ENCODE measurements around the gene COPS8. TPM values are rescaled to one million over a fixed set of nuclear protein-coding genes. Genes with fewer than 3 reads are reported as not detected.

COPS8 gene
- total RNA-seq, 1 experiment from 2014 or later: 87.4 TPM

GRCh38 chr2:237092920-237093781 is 7.5 kb downstream of the COPS8 start:
- POLR2A ChIA-PET (ENCODE audit: low non-redundant PET): no interaction called here
- Histone ChIP-seq H3K36me3 (ENCODE audit: insufficient read depth, low read length, poor library complexity, severe bottlenecking) (peaks cover 41% of the 10 kb centered on the region), H3K4me1 (ENCODE audit: insufficient read depth, low read length, poor library complexity, severe bottlenecking) (no peaks in the 10 kb centered on the region), H3K4me3 (ENCODE audit: low read depth, low read length, poor library complexity, severe bottlenecking) (no peak overlapping the region), H3K27ac (ENCODE audit: low read depth, low read length, poor library complexity, severe bottlenecking) (no peak overlapping the region), H3K27me3 (replicated peaks; ENCODE audit: insufficient read depth, low read depth, low read length, poor library complexity) (no peaks in the 10 kb centered on the region), H3K9me3 (ENCODE audit: low read depth, low read length, poor library complexity, severe bottlenecking) (no peaks in the 10 kb centered on the region)
- intact Hi-C loops (cut with micrococcal nuclease; ENCODE audit: unreplicated experiment): no loop called here
- peak; percentile 22 for DNase-seq (ENCODE audit: low spot score)
- CTCF ChIA-PET: interaction anchor here (1.0 kb wide), 1 partner anchor 479 kb away, joined by 3 read pairs; no protein-coding TSS in a partner anchor
- TF ChIP-seq CTCF (conservative IDR thresholded peaks at IDR 0.05; ENCODE audit: low read depth, low read length): peak; percentile 38
- TF ChIP-seq EZH2 (IDR thresholded peaks at IDR 0.05; ENCODE audit: borderline replicate concordance, low read depth, low read length, poor library complexity, severe bottlenecking): no peak
- no TSS peak for BruUV-seq (replicated peaks)

DNA sequence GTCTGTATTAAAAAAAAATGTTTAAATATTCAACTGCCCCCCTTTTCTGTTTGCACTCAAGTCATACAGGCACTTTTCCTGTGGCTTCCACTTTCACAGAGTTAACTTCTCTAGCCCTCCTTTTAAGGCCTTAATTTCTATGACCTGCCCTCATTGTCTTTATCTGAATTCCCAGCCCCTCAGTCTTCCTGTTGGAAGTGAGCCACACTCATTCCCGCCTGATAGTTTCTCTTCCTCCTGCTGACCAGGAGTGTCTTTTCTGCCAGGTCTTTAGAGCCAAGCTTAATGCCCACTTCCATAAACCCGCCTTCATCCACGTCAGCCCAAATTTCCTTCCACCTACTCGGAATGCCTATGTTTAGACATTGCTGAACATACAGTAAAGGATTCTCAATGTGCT is 10.5 kb downstream of the COPS8 start:
- ChIA-PET CTCF (interaction anchor here (1.0 kb wide), 1 partner anchor 416 kb away, joined by 3 read pairs; no protein-coding TSS in a partner anchor), POLR2A (ENCODE audit: low non-redundant PET) (no interaction called here)
- TF ChIP-seq CTCF (conservative IDR thresholded peaks at IDR 0.05; ENCODE audit: low read depth, low read length) (no peak), EZH2 (IDR thresholded peaks at IDR 0.05; ENCODE audit: borderline replicate concordance, low read depth, low read length, poor library complexity, severe bottlenecking) (no peak)
- Histone ChIP-seq H3K27ac (ENCODE audit: low read depth, low read length, poor library complexity, severe bottlenecking) (no peak overlapping the region), H3K9me3 (ENCODE audit: low read depth, low read length, poor library complexity, severe bottlenecking) (no peaks in the 10 kb centered on the region), H3K4me1 (ENCODE audit: insufficient read depth, low read length, poor library complexity, severe bottlenecking) (no peaks in the 10 kb centered on the region), H3K4me3 (ENCODE audit: low read depth, low read length, poor library complexity, severe bottlenecking) (no peak overlapping the region), H3K27me3 (replicated peaks; ENCODE audit: insufficient read depth, low read depth, low read length, poor library complexity) (no peaks in the 10 kb centered on the region), H3K36me3 (ENCODE audit: insufficient read depth, low read length, poor library complexity, severe bottlenecking) (peaks cover 57% of the 10 kb centered on the region)
- no peak for DNase-seq (ENCODE audit: low spot score)
- BruUV-seq (replicated peaks): no TSS peak
- intact Hi-C loops (cut with micrococcal nuclease; ENCODE audit: unreplicated experiment): no loop called here

DNA sequence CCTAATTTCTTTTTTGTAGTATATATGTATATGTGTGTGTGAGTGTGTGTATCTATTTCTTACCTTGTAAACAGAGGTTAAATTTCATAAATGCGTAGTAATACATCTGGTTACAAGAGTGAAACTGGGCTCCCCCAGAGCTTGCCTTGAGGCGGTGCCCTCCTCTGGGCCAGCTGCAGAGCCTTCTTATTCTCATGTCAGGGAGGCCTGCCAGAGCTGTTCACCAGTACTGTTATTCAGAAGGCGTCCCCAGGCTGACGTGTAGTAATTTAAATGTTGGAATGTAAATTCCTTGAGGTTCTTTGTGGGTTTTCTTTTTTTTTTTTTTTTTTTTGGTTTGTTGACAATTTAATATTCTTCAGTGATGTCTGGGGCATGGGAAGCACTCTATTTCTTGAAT is 11.2 kb downstream of the COPS8 start:
- Histone ChIP-seq H3K9me3 (ENCODE audit: low read depth, low read length, poor library complexity, severe bottlenecking) (no peaks in the 10 kb centered on the region), H3K4me1 (ENCODE audit: insufficient read depth, low read length, poor library complexity, severe bottlenecking) (no peaks in the 10 kb centered on the region), H3K4me3 (ENCODE audit: low read depth, low read length, poor library complexity, severe bottlenecking) (no peak overlapping the region), H3K27me3 (replicated peaks; ENCODE audit: insufficient read depth, low read depth, low read length, poor library complexity) (no peaks in the 10 kb centered on the region), H3K36me3 (ENCODE audit: insufficient read depth, low read length, poor library complexity, severe bottlenecking) (peaks cover 57% of the 10 kb centered on the region), H3K27ac (ENCODE audit: low read depth, low read length, poor library complexity, severe bottlenecking) (no peak overlapping the region)
- no TSS peak for BruUV-seq (replicated peaks)
- POLR2A ChIA-PET (ENCODE audit: low non-redundant PET): no interaction called here
- no peak for DNase-seq (ENCODE audit: low spot score)
- intact Hi-C loops (cut with micrococcal nuclease; ENCODE audit: unreplicated experiment): no loop called here
- TF ChIP-seq EZH2 (IDR thresholded peaks at IDR 0.05; ENCODE audit: borderline replicate concordance, low read depth, low read length, poor library complexity, severe bottlenecking): no peak
- TF ChIP-seq CTCF (conservative IDR thresholded peaks at IDR 0.05; ENCODE audit: low read depth, low read length): no peak
- CTCF ChIA-PET: interaction anchor here (0.5 kb wide), 1 partner anchor 48 kb away, joined by 3 read pairs; no protein-coding TSS in a partner anchor
